Adrenal gland (tissue), 12 donors: Measurements from ENCODE around the gene PODXL. TPM values are rescaled to one million over a fixed set of nuclear protein-coding genes. Genes with fewer than 3 reads are reported as not detected.

Source experiments
- DNase-seq, 7 donors: peaks; one replicate each; pipeline ENCODE4 v3.0.0-alpha.2; 2019 to 2020
- H3K27ac ChIP-seq, 5 donors: fragments of 200-600 bp; sonication (generic) in 4 of 5; 1 replicate in 3 of 5; 2 replicates in 2 of 5; pipeline versions ENCODE4 v1.5.1 to v1.8.0; 2016 to 2020; ENCODE audit warnings: mild to moderate bottlenecking in 1 of 5
- H3K27me3 ChIP-seq: fragments of 200-600 bp; 2 replicates; pipeline ENCODE4 v1.8.0; 2021
- H3K36me3 ChIP-seq, 2 donors: fragments of 200-600 bp; replicated peaks in 1 of 2; 1 replicate in 1 of 2; 2 replicates in 1 of 2; pipeline versions ENCODE4 v1.5.1 to v1.8.0; 2018 to 2022
- H3K4me1 ChIP-seq, 2 donors: fragments of 200-600 bp; replicated peaks in 1 of 2; 1 replicate in 1 of 2; 2 replicates in 1 of 2; pipeline versions ENCODE4 v1.5.1 to v1.8.0; 2018 to 2021
- H3K4me3 ChIP-seq, 4 donors: fragments of 200-600 bp; sonication (generic) in 3 of 4; one replicate each; pipeline ENCODE4 v1.5.1; 2016 to 2018
- H3K9me3 ChIP-seq, 3 donors: fragments of 200-600 bp; sonication (generic) in 1 of 3; replicated peaks in 1 of 3; 1 replicate in 2 of 3; 2 replicates in 1 of 3; pipeline versions ENCODE4 v1.5.1 to v1.8.0; 2016 to 2021
- CTCF ChIP-seq, 6 experiments: fragments of 450-650 bp in 4 of 6; fragments of 200-600 bp in 2 of 6; sonication (generic) in 1 of 6; IDR thresholded peaks; 1 replicate in 5 of 6; 2 replicates in 1 of 6; pipeline versions ENCODE4 v1.5.1 to v1.8.0; 2016 to 2021; ENCODE audit warnings: antibody characterized with exemption in 6 of 6, mild to moderate bottlenecking in 2 of 6, moderate library complexity in 1 of 6
- POLR2A ChIP-seq, 2 donors: fragments of 450-650 bp; IDR thresholded peaks; one replicate each; pipeline ENCODE4 v1.6.1; 2017; ENCODE audit warnings: antibody characterized with exemption in 2 of 2, mild to moderate bottlenecking in 2 of 2, moderate library complexity in 1 of 2
- WGBS, 4 donors: extraction: QIAGEN DNeasy Blood & Tissue Kit in 2 of 4; methylation state at CpG; one replicate each; pipeline versions ENCODE4 v1.1.5 to v1.1.7; 2013 to 2017; 5-methylcytosine and 5-hydroxymethylcytosine counted together
- intact Hi-C, 2 donors: fragments of 100-400 bp; cut with DNase I; formaldehyde crosslinking; loops; one replicate each; pipeline versions ENCODE4 v1.14.1 to v1.15.0; 2022 to 2023
- polyA plus RNA-seq, 3 donors: library from polyadenylated mRNA; stranded (reverse); fragments of 200-250 nt in 2 of 3; fragments of 350-450 nt in 1 of 3; fragmentation: Illumina TruSeq in 1 of 3; extraction: RNeasy Lipid Tissue Mini Kit (QIAGEN cat#74804) in 1 of 3; gene quantifications; one replicate each; pipeline ENCODE4 v1.2.3, GENCODE V29; 2013 to 2014
- total RNA-seq, 9 donors: library from RNA; depleted of rRNA in 4 of 9; stranded (reverse); fragments of >200 nt in 4 of 9; fragments of 120-200 nt in 1 of 9; fragmentation: NEBNext Ultra II Directional in 1 of 9; extraction: Animal tissue kit (Norgen Biotek cat#: 25700) in 1 of 9; gene quantifications; one replicate each; pipeline versions ENCODE4 v1.1.0 to v1.2.4, GENCODE V29; 2013 to 2023
- donor health status: healthy with polysubstance abuse.
- donor health status: Bipolar disorder and iron deficiency.
- donor health status: DM: yes; HTN: yes; CAD: no.
- donor health status: DM: no; HTN: no; CAD: no.
- donor health status: DM: no; HTN: no; CAD: no.
- donor health status: DM: yes; HTN: yes; CAD: no.

The PODXL gene
- total and polyA plus RNA-seq, 12 donors, result 7.0 to 99.6 (median 35.6) TPM

DNA sequence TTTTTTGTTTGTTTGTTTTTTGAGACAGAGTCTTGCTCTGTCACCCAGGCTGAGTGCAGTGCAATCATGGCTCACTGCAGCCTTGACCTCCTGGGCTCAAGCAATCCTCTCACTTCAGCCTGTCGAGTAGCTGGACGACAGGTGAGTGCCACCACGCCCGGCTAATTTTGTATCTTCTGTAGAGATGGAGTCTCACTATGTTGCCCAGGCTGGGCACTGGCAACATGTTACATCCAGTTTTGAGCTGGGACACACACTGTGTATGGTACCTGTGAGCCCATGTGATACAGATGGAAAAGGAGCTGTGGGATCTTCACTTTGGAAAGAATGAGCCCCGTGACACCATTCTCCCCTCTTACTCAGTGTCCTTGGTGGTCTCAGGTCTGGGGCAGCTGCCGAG is 40.4 kb upstream of the PODXL start:
- Histone ChIP-seq H3K4me3 (no peak overlapping the region), H3K27ac (no peak overlapping the region), H3K9me3 (no peaks in the 10 kb centered on the region), H3K27me3 (no peaks in the 10 kb centered on the region), H3K4me1 (no peaks in the 10 kb centered on the region), H3K36me3 (no peaks in the 10 kb centered on the region)
- no peak for TF ChIP-seq POLR2A (IDR thresholded peaks at IDR 0.05)
- no peak for TF ChIP-seq CTCF (IDR thresholded peaks at IDR 0.05)
- intact Hi-C loops, result no loop called here
- DNase-seq, result no peak
- 71 to 86% (median 84%) methylated on average over 2 to 6 of the region's 6 CpGs for WGBS, 4 donors

GRCh38 chr7:131595699-131596098 is 39.3 kb upstream of the PODXL start:
- Histone ChIP-seq H3K27me3 (no peaks in the 10 kb centered on the region), H3K4me1 (no peaks in the 10 kb centered on the region), H3K27ac (no peak overlapping the region), H3K4me3 (no peak overlapping the region), H3K9me3 (no peaks in the 10 kb centered on the region), H3K36me3 (no peaks in the 10 kb centered on the region)
- 80 to 88% (median 87%) methylated on average over 4 of the region's 4 CpGs for WGBS, 4 donors
- intact Hi-C loops, result no loop called here
- TF ChIP-seq CTCF (IDR thresholded peaks at IDR 0.05) (no peak), POLR2A (IDR thresholded peaks at IDR 0.05) (no peak)
- no peak for DNase-seq

DNA sequence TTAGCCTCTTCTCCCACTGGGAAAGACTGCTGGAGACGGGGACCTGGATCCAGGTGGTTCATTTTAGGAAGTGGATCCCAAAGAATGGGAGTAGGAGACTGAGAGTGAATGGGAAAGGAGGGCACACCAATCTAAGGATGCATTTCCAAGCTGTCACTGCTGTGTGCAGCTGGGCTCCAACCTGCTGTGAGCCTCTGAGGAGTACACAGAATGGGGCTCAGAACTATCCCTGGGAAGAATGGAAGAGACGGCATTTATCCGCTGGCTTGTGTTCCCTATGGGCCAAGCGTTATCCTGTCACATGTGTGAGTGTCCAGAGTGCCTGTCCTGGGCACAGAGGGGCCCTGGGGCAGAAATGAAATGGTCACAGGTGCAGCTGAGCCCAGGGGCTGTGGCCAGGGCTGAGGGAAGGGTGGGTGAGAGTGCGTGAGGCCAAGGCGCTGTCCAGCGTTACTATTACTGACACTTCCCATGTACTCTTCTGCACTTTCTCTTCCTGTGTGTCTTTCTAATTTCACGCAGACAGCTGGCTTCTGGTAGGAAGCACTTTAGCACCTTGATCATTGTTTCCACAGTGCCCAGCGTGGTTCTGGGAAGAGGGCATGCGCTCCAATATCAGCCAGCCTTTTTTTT is 35.4 kb upstream of the PODXL start:
- no peak for DNase-seq
- no peak for TF ChIP-seq POLR2A (IDR thresholded peaks at IDR 0.05)
- no peak for TF ChIP-seq CTCF (IDR thresholded peaks at IDR 0.05)
- 60 to 73% (median 67%) methylated on average over 10 of the region's 10 CpGs for WGBS, 4 donors
- Histone ChIP-seq H3K4me3 (no peak overlapping the region), H3K27ac (no peak overlapping the region), H3K4me1 (no peaks in the 10 kb centered on the region), H3K27me3 (no peaks in the 10 kb centered on the region), H3K36me3 (no peaks in the 10 kb centered on the region), H3K9me3 (no peaks in the 10 kb centered on the region)
- intact Hi-C loops, result no loop called here

- no peak for DNase-seq
- no peak for TF ChIP-seq CTCF (IDR thresholded peaks at IDR 0.05)
- no peak for TF ChIP-seq POLR2A (IDR thresholded peaks at IDR 0.05)
- intact Hi-C loops, result no loop called here
- WGBS, 4 donors, result 81 to 90% (median 89%) methylated on average over 9 of the region's 9 CpGs
- H3K9me3 ChIP-seq, result no peaks in the 10 kb centered on the region
- H3K27ac ChIP-seq, result no peak overlapping the region
- H3K4me1 ChIP-seq, result no peaks in the 10 kb centered on the region
- no peak overlapping the region for H3K4me3 ChIP-seq
- H3K27me3 ChIP-seq, result no peaks in the 10 kb centered on the region
- no peaks in the 10 kb centered on the region for H3K36me3 ChIP-seq
Measured at GRCh38 chr7:131587315-131587923, 31.0 kb upstream of the PODXL start.
